Stimulated activated CD4-positive, alpha-beta T cell treated with anti-CD3 and anti-CD28 coated beads, Interleukin-12 subunit alpha, Interleukin-12 subunit beta, amount 100 ng/mL, for 4 hours (primary cell): ENCODE data around the gene FZD7.

Experiments used
- DNase-seq: peaks from one replicate; pipeline ENCODE4 v3.0.0-alpha.2; 2020

The FZD7 gene

GRCh38 chr2:202038471-202039277 is 5.0 kb downstream of the FZD7 start:
- DNase-seq: no peak

GRCh38 chr2:202039278-202040078 is 5.8 kb downstream of the FZD7 start:
- no peak for DNase-seq

GRCh38 chr2:202040079-202040844 is 6.6 kb downstream of the FZD7 start:
- DNase-seq: no peak

- no peak for DNase-seq
These were observed 8.8 kb downstream of the FZD7 start for GRCh38 chr2:202042444-202042843.

GRCh38 chr2:202043475-202043874 is 9.8 kb downstream of the FZD7 start:
- no peak for DNase-seq

- no peak for DNase-seq
These were observed 11.1 kb downstream of the FZD7 start for GRCh38 chr2:202044777-202045176.

- no peak for DNase-seq
These were observed 12.9 kb downstream of the FZD7 start for GRCh38 chr2:202046572-202046971.

GRCh38 chr2:202049092-202049728 is 15.6 kb downstream of the FZD7 start:
- DNase-seq: no peak

GRCh38 chr2:202049840-202050239 is 16.2 kb downstream of the FZD7 start:
- no peak for DNase-seq

- DNase-seq: no peak
These were observed 17.0 kb downstream of the FZD7 start for GRCh38 chr2:202050652-202051051.

- DNase-seq: no peak
These were observed 18.0 kb downstream of the FZD7 start for GRCh38 chr2:202051499-202052161.

- no peak for DNase-seq
These were observed 18.6 kb downstream of the FZD7 start for GRCh38 chr2:202052235-202052634.

- no peak for DNase-seq
These were observed 21.0 kb downstream of the FZD7 start for GRCh38 chr2:202054679-202055078.

- DNase-seq: no peak
These were observed 23.0 kb downstream of the FZD7 start for GRCh38 chr2:202056611-202057010.

- no peak for DNase-seq
These were observed 26.6 kb downstream of the FZD7 start for GRCh38 chr2:202060218-202060617.

GRCh38 chr2:202061695-202062094 is 28.0 kb downstream of the FZD7 start:
- DNase-seq: no peak

- DNase-seq: no peak
These were observed 30.7 kb downstream of the FZD7 start for GRCh38 chr2:202064171-202064880.

GRCh38 chr2:202064881-202065230 is 31.2 kb downstream of the FZD7 start:
- DNase-seq: no peak

GRCh38 chr2:202065876-202066275 is 32.2 kb downstream of the FZD7 start:
- no peak for DNase-seq

- no peak for DNase-seq
These were observed 33.2 kb downstream of the FZD7 start for GRCh38 chr2:202066875-202067274.

- DNase-seq: no peak
These were observed 33.9 kb downstream of the FZD7 start for GRCh38 chr2:202067589-202067988.
